Esophagus (tissue), 2 donors: ENCODE data around the gene NAGLU. TPM values are rescaled to one million over a fixed set of nuclear protein-coding genes. Genes with fewer than 3 reads are reported as not detected.

Experiments used
- H3K27ac ChIP-seq, 2 donors: one replicate each; pipeline ENCODE4 v1.5.1; 2013; ENCODE audit warnings: low read depth in 2 of 2, mild to moderate bottlenecking in 2 of 2, inconsistent platforms in 1 of 2, low read length in 1 of 2, moderate library complexity in 1 of 2
- H3K27me3 ChIP-seq, 2 donors: one replicate each; pipeline ENCODE4 v1.6.1; 2013; ENCODE audit warnings: low read length in 2 of 2, control low read depth in 1 of 2, mild to moderate bottlenecking in 1 of 2; ENCODE audit not compliant: insufficient read depth in 2 of 2, control insufficient read depth in 1 of 2
- H3K36me3 ChIP-seq, 2 donors: one replicate each; pipeline ENCODE4 v1.6.1; 2013; ENCODE audit warnings: low read length in 1 of 2; ENCODE audit not compliant: control insufficient read depth in 2 of 2, insufficient read depth in 2 of 2
- H3K4me1 ChIP-seq, 2 donors: one replicate each; pipeline ENCODE4 v1.6.1; 2013; ENCODE audit warnings: low read length in 1 of 2; ENCODE audit not compliant: control insufficient read depth in 2 of 2, insufficient read depth in 2 of 2
- H3K4me3 ChIP-seq, 2 donors: one replicate each; pipeline ENCODE4 v1.5.1; 2013; ENCODE audit warnings: low read length in 2 of 2, mild to moderate bottlenecking in 2 of 2, low read depth in 1 of 2, moderate library complexity in 1 of 2
- H3K9me3 ChIP-seq, 2 donors: one replicate each; pipeline ENCODE4 v1.6.1; 2013; ENCODE audit warnings: mild to moderate bottlenecking in 2 of 2, low read depth in 1 of 2, low read length in 1 of 2, moderate library complexity in 1 of 2; ENCODE audit not compliant: control insufficient read depth in 2 of 2, insufficient read depth in 1 of 2
- WGBS, 2 donors: extraction: QIAGEN DNeasy Blood & Tissue Kit; methylation state at CpG; one replicate each; pipeline ENCODE4 v1.1.7; 2013; 5-methylcytosine and 5-hydroxymethylcytosine counted together
- polyA plus RNA-seq, 2 donors: library from polyadenylated mRNA; stranded (reverse); fragments of 200-250 nt; gene quantifications; one replicate each; pipeline ENCODE4 v1.2.3, GENCODE V29; 2013
- donor health status: healthy with polysubstance abuse.
- donor health status: Bipolar disorder and iron deficiency.

NAGLU gene
- polyA plus RNA-seq, 2 donors, result 17.6 to 18.8 TPM

GRCh38 chr17:42509841-42510240, 26.2 kb upstream of the NAGLU start:
- Histone ChIP-seq H3K9me3 (no peaks in the 10 kb centered on the region), H3K36me3 (peaks cover 11 to 18% of the 10 kb centered on the region in 2 donors), H3K4me1 (peaks cover 0 to 4% of the 10 kb centered on the region in 2 donors), H3K27ac (no peak overlapping the region), H3K27me3 (no peaks in the 10 kb centered on the region), H3K4me3 (no peak overlapping the region)
- WGBS, 2 donors, result 94 to 98% methylated on average over 2 of the region's 2 CpGs

- Histone ChIP-seq H3K9me3 (no peaks in the 10 kb centered on the region), H3K27me3 (no peaks in the 10 kb centered on the region), H3K4me1 (peaks cover 0 to 4% of the 10 kb centered on the region in 2 donors), H3K4me3 (no peak overlapping the region), H3K27ac (peak overlapping the region in 1 of 2 donors; percentile 40), H3K36me3 (peaks cover 16 to 20% of the 10 kb centered on the region in 2 donors)
- 79 to 84% methylated on average over 9 of the region's 9 CpGs for WGBS, 2 donors
These were observed 23.8 kb upstream of the NAGLU start for GRCh38 chr17:42512246-42512645.

GRCh38 chr17:42512733-42513251, 23.2 kb upstream of the NAGLU start:
- Histone ChIP-seq H3K4me3 (no peak overlapping the region), H3K9me3 (no peaks in the 10 kb centered on the region), H3K36me3 (peaks cover 16 to 20% of the 10 kb centered on the region in 2 donors), H3K4me1 (peaks cover 0 to 4% of the 10 kb centered on the region in 2 donors), H3K27me3 (no peaks in the 10 kb centered on the region), H3K27ac (peak overlapping the region; percentile 40 to 47)
- WGBS, 2 donors, result 57 to 69% methylated on average over 6 of the region's 6 CpGs

- Histone ChIP-seq H3K36me3 (peaks cover 15 to 16% of the 10 kb centered on the region in 2 donors), H3K27ac (no peak overlapping the region), H3K4me1 (peaks cover 4 to 5% of the 10 kb centered on the region in 2 donors)
These were observed 22.4 kb upstream of the NAGLU start for GRCh38 chr17:42513686-42514085.

GRCh38 chr17:42514279-42514678, 21.8 kb upstream of the NAGLU start:
- H3K36me3 ChIP-seq, result peaks cover 12 to 13% of the 10 kb centered on the region in 2 donors
- no peak overlapping the region for H3K27ac ChIP-seq
- WGBS, 2 donors, result 95 to 97% methylated on average over 11 of the region's 11 CpGs
- no peak overlapping the region for H3K4me3 ChIP-seq
- H3K9me3 ChIP-seq, result no peaks in the 10 kb centered on the region
- H3K4me1 ChIP-seq, result peaks cover 8 to 11% of the 10 kb centered on the region in 2 donors
- no peaks in the 10 kb centered on the region for H3K27me3 ChIP-seq

More at GRCh38 chr17:42513686-42514085, 22.4 kb upstream of the NAGLU start:
- Histone ChIP-seq H3K27me3 (no peaks in the 10 kb centered on the region), H3K9me3 (no peaks in the 10 kb centered on the region), H3K4me3 (no peak overlapping the region)
- WGBS, 2 donors, result 95 to 96% methylated on average over 11 of the region's 11 CpGs

GRCh38 chr17:42514867-42515266, 21.2 kb upstream of the NAGLU start:
- H3K36me3 ChIP-seq, result peaks cover 11 to 13% of the 10 kb centered on the region in 2 donors
- no peaks in the 10 kb centered on the region for H3K9me3 ChIP-seq
- WGBS, 2 donors, result 82 to 85% methylated on average over 8 of the region's 8 CpGs
- H3K27me3 ChIP-seq, result no peaks in the 10 kb centered on the region
- no peak overlapping the region for H3K4me3 ChIP-seq
- peaks cover 4 to 17% of the 10 kb centered on the region in 2 donors for H3K4me1 ChIP-seq
- H3K27ac ChIP-seq, result peak overlapping the region in 1 of 2 donors; percentile 29

- H3K27me3 ChIP-seq, result no peaks in the 10 kb centered on the region
- peaks cover 9 to 15% of the 10 kb centered on the region in 2 donors for H3K36me3 ChIP-seq
- no peaks in the 10 kb centered on the region for H3K9me3 ChIP-seq
- H3K4me1 ChIP-seq, result peaks cover 4 to 25% of the 10 kb centered on the region in 2 donors
- H3K27ac ChIP-seq, result peak overlapping the region; percentile 75 to 87
- H3K4me3 ChIP-seq, result no peak overlapping the region
- WGBS, 2 donors, result 8 to 12% methylated on average over 9 of the region's 9 CpGs
These were observed 18.5 kb upstream of the NAGLU start for GRCh38 chr17:42517516-42517915.

- H3K9me3 ChIP-seq, result no peaks in the 10 kb centered on the region
- peaks cover 4 to 25% of the 10 kb centered on the region in 2 donors for H3K4me1 ChIP-seq
- 18 to 26% methylated on average over 9 of the region's 9 CpGs for WGBS, 2 donors
- H3K36me3 ChIP-seq, result peaks cover 9 to 20% of the 10 kb centered on the region in 2 donors
- no peaks in the 10 kb centered on the region for H3K27me3 ChIP-seq
- H3K4me3 ChIP-seq, result no peak overlapping the region
- H3K27ac ChIP-seq, result peak overlapping the region; percentile 87 to 97
These were observed 17.8 kb upstream of the NAGLU start for GRCh38 chr17:42518046-42518754.

GRCh38 chr17:42518755-42519545, 17.1 kb upstream of the NAGLU start:
- H3K36me3 ChIP-seq, result peaks cover 9 to 20% of the 10 kb centered on the region in 2 donors
- no peak overlapping the region for H3K4me3 ChIP-seq
- peaks cover 4 to 25% of the 10 kb centered on the region in 2 donors for H3K4me1 ChIP-seq
- no peaks in the 10 kb centered on the region for H3K27me3 ChIP-seq
- H3K27ac ChIP-seq, result peak overlapping the region; percentile 87 to 97
- WGBS, 2 donors, result 34 to 38% methylated on average over 6 of the region's 6 CpGs
- H3K9me3 ChIP-seq, result no peaks in the 10 kb centered on the region
